Stimulated activated CD8-positive, alpha-beta memory T cell treated with anti-CD3 and anti-CD28 coated beads, Interleukin-2, amount 100 ng/mL, for 1 hour (primary cell): ENCODE data around the gene SMTN.
A peak's percentile ranks its signal among the peaks of the same experiment; 100 is the strongest.
"Not testable (repeated sequence)": the region's sequence is repeated elsewhere in the genome, so short reads cannot be mapped to it uniquely, and the experiment has no call there.

Experiments
- DNase-seq, 2 donors: peaks; one replicate each; pipeline ENCODE4 v3.0.0-alpha.2; 2020; ENCODE audit warnings: low read depth in 2 of 2

Gene SMTN

DNA sequence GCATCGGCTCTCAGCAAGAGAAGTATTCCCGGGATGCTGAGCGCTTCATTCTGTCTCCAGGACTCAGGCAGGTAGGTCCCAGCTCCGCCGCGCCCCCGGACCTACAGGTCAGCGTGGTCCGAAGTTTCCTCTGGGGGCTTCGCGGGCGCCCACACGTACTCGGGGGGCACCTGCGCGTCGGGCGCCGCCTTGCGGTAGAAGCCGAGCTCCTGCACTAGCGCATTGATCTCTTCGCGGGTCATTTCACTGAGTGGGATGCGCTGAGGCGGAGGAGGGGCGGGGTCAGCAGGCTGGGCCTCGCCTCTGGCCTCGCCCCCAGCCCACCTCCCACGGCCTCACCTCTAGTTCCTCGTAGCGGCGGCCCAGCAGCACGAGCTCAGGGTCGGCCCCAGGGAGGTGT lies 23.8 kb downstream of the SMTN start:
- DNase-seq = no peak

GRCh38 chr22:31105282-31105929 lies 24.3 kb downstream of the SMTN start:
- DNase-seq = no peak

GRCh38 chr22:31106001-31106571 lies 25.0 kb downstream of the SMTN start:
- DNase-seq = no peak

DNA sequence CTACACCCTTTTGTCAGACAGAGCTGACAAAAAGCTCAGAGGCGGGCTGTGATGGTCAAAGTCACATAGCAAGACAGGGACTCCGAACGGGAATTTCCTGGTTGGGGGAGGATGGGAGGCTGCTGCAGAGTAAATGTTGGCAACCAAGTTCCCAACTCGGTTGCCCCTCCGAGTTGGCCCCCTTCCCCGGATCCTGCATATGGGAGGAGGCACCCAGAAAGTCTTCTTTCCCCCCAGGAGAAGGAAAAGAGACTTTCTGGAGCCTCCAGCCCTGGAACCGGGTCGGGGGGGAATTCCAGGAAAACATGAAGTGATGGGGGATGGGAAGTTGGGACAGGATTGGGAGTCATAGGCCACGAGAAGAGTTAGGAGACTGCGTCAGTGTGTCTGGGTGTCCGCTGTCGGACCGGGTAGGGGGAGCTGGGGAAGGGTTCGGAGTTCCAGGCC lies 25.6 kb downstream of the SMTN start:
- no peak for DNase-seq

GRCh38 chr22:31107178-31107893 lies 26.2 kb downstream of the SMTN start, which contains the start of gene SELENOM:
TSS of gene SELENOM (minus strand) at chr22:31107568. CDS start at chr22:31107505, 63 bp downstream.
- DNase-seq = peak; percentile 62 to 73

DNA sequence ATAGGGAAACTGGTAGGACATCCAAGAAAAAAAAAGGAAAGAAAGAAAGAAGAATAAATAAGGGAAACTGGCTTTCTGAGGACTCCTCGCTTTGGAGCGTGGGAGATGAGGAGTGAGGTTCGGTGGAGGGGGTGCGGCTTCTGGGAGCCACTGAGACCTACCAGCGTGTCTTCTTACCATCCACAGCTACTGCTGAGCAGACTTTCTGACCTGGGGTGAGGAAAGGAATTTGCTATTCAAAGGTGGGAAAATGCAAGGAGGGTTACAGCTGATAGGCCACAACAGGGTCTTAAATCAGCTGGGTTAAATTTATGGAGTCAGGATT lies 26.7 kb downstream of the SMTN start:
- no peak for DNase-seq

DNA sequence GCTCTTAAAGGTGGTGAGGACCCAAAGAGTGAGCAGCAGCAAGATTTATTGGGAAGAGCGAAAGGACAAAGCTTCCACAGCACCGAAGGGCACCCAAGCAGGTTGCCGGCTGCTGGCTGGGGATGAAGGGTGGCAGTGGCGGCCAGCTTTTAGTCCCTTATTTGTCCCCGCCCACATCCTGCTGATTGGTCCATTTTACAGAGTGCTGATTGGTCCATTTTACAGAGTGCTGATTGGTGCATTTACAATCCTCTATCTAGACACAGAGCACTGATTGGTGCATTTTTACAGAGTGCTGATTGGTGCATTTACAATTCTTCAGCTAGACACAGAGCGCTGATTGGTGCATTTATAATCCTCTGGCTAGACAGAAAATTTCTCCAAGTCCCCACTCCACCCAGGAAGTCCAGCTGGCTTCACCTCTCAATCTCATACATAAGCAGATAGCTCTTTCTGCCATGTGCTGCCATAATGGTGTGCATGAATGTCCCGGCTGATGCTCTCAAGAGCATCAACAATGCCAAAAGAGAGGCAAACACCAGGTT lies 31.5 kb downstream of the SMTN start:
- DNase-seq = not testable (repeated sequence)

GRCh38 chr22:31118046-31118820 lies 37.1 kb downstream of the SMTN start:
- no peak for DNase-seq

- DNase-seq = no peak
Measured at GRCh38 chr22:31119026-31119717, 38.1 kb downstream of the SMTN start.

- no peak for DNase-seq
Measured at GRCh38 chr22:31120230-31120629, 39.1 kb downstream of the SMTN start.

- DNase-seq = no peak
Measured at GRCh38 chr22:31120642-31121041, 39.5 kb downstream of the SMTN start.

- no peak for DNase-seq
Measured at GRCh38 chr22:31121403-31121802, 40.3 kb downstream of the SMTN start.

- DNase-seq = no peak
Measured at GRCh38 chr22:31122196-31122531, 41.0 kb downstream of the SMTN start.

DNA sequence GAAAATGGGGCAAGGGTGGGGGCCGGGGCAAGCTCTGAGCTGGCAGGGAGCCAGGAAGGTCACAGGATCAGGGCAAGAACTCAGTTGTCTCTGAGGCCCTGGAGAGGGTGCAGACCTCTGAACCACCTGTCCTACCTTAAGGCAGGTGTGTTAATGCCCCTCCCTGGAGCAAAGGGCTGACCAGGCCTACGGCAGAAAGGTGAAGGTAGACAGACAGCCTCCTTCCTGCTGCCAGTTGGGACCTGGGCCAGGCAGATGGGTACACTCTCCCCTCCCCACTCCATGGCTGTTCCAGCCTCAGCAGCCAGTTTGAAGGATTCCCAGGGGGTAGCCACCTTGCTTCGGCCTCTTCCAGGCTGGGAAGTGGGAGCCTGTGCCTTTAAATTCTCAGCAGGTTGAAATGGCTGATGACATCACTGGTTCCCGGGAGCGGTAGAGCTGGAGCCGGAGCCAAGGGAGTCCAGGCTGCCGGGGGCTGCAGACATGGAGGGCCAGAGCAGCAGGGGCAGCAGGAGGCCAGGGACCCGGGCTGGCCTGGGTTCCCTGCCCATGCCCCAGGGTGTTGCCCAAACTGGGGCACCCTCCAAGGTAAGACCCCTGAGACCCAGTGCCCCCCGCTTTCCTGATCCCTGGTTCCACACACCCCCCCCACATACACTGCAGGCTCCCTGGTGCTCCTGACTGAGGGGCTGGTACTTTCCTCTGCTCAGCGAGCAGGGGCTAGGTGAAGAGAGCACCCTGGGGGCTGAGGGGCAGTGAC lies 41.6 kb downstream of the SMTN start, which contains the start of gene INPP5J:
TSS of gene INPP5J (plus strand) at position 435 of the 760 bp plus-strand sequence. CDS start at position 484, 49 bp downstream.
- no peak for DNase-seq

DNA sequence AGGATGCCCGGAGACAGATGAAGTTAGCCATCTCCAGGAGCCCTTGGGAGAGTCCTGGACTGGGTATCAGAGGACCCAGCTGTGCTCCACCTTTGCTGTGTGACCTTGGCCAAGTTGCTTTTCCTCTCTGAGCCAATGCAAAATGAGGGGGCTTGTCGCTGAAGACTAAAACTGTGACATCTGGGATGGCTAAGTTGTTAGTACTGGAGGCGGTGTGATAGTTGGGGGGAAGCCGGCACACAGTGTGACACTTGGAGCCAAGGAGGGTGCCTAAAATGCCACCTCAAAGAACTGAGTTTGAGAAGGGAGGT lies 42.1 kb downstream of the SMTN start:
- DNase-seq = no peak

DNA sequence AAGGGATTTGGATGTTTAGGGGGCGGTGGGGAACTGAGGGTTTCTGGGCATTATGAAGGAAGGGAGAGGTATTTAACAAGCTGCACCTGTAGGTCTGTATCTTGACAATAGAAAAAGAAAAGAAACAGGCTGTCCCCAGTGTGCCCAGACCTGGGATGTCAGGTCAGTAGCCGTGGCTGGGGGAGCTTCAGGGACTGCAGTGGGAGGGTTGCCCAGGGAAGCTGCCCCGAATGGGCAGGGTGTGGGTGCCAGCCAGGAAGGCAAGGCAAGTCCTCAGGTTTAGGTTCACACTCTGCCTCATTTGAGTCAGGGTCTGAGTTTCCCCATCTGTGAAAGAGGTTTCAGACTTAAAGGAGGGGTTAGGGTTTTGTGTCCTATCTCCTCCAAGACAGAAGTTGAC lies 43.2 kb downstream of the SMTN start:
- no peak for DNase-seq

DNA sequence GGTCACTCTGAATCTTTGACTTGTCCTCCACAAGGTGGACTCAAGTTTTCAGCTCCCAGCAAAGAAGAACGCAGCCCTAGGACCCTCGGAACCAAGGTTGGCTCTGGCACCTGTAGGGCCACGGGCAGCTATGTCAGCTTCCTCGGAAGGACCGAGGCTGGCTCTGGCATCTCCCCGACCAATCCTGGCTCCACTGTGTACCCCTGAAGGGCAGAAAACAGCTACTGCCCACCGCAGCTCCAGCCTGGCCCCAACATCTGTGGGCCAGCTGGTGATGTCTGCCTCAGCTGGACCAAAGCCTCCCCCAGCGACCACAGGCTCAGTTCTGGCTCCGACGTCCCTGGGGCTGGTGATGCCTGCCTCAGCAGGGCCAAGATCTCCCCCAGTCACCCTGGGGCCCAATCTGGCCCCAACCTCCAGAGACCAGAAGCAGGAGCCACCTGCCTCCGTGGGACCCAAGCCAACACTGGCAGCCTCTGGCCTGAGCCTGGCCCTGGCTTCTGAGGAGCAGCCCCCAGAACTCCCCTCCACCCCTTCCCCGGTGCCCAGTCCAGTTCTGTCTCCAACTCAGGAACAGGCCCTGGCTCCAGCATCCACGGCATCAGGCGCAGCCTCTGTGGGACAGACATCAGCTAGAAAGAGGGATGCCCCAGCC lies 43.8 kb downstream of the SMTN start:
- no peak for DNase-seq

GRCh38 chr22:31125521-31126117 lies 44.5 kb downstream of the SMTN start:
- DNase-seq = no peak

- DNase-seq = no peak
Measured at GRCh38 chr22:31126128-31126868, 45.2 kb downstream of the SMTN start.
